Caco-2 (cell line): ENCODE results near the gene ST8SIA4. TPM values are rescaled to one million over a fixed set of nuclear protein-coding genes. Genes with fewer than 3 reads are reported as not detected.

Source experiments
- BruUV-seq: library from RNA; stranded (reverse); fragments of 400-500 nt; replicated peaks from 2 replicates; lab custom pipeline; 2021; lab: Mats Ljungman, UMichigan
- CTCF ChIA-PET: fragments of 300-600 bp; sonication (Branson Sonifier 250); formaldehyde crosslinking; loops from one replicate; lab custom pipeline; 2022; ENCODE audit warnings: antibody characterized with exemption; lab: Charles Lee
- POLR2A ChIA-PET: fragments of 300-600 bp; sonication (Branson Sonifier 250); formaldehyde crosslinking; loops from one replicate; lab custom pipeline; 2022; ENCODE audit warnings: antibody characterized with exemption; lab: Charles Lee
- DNase-seq, 2 experiments: peaks; one replicate each; pipeline versions ENCODE4 v3.0.0 to v3.0.0-alpha.2; 2020 to 2022
- H3K27me3 ChIP-seq: replicated peaks from 2 replicates; pipeline ENCODE4 v1.6.0; 2011; ENCODE audit warnings: low read length; ENCODE audit not compliant: control insufficient read depth, insufficient read depth
- H3K36me3 ChIP-seq: 2 replicates; pipeline ENCODE4 v1.5.1; 2011; ENCODE audit warnings: low read length; ENCODE audit not compliant: control insufficient read depth, insufficient read depth
- H3K4me1 ChIP-seq: fragments of 250-450 bp; sonication (Bioruptor Pico); 2 replicates; pipeline ENCODE4 v1.5.1; 2020; ENCODE audit warnings: mild to moderate bottlenecking
- H3K4me3 ChIP-seq: 2 replicates; pipeline ENCODE4 v1.5.1; 2011; ENCODE audit warnings: low read depth, mild to moderate bottlenecking, control low read depth, low read length
- H3K9me3 ChIP-seq: fragments of 250-450 bp; sonication (Bioruptor Pico); 2 replicates; pipeline ENCODE4 v1.5.1; 2020; ENCODE audit warnings: mild to moderate bottlenecking, moderate library complexity
- H3K27ac Mint-ChIP-seq: one replicate; pipeline ENCODE4 v1.8.0; 2022; ENCODE audit warnings: mixed read lengths; ENCODE audit not compliant: unreplicated experiment
- H3K27me3 Mint-ChIP-seq: one replicate; pipeline ENCODE4 v1.8.0; 2022; ENCODE audit warnings: mixed read lengths; ENCODE audit not compliant: insufficient read depth, unreplicated experiment
- H3K36me3 Mint-ChIP-seq: one replicate; pipeline ENCODE4 v1.8.0; 2022; ENCODE audit warnings: mild to moderate bottlenecking, mixed read lengths; ENCODE audit not compliant: insufficient read depth, unreplicated experiment
- H3K4me1 Mint-ChIP-seq: one replicate; pipeline ENCODE4 v1.8.0; 2022; ENCODE audit warnings: low read depth, mixed read lengths; ENCODE audit not compliant: unreplicated experiment
- H3K4me3 Mint-ChIP-seq: one replicate; pipeline ENCODE4 v1.8.0; 2022; ENCODE audit warnings: mild to moderate bottlenecking, moderate library complexity, mixed read lengths; ENCODE audit not compliant: unreplicated experiment
- H3K9me3 Mint-ChIP-seq: one replicate; pipeline ENCODE4 v1.8.0; 2022; ENCODE audit warnings: mixed read lengths; ENCODE audit not compliant: unreplicated experiment
- intact Hi-C: fragments of 100-400 bp; cut with micrococcal nuclease; formaldehyde crosslinking; loops from one replicate; pipeline ENCODE4 v1.10.0; 2022; ENCODE audit not compliant: unreplicated experiment
- total RNA-seq: library from RNA; stranded (reverse); gene quantifications from 2 replicates; pipeline ENCODE4 v1.2.3, GENCODE V29; 2022
- TF ChIP-seq, protein P1 (sequence below), 2 experiments: fragments of 200-600 bp in 1 of 2; IDR thresholded peaks; 1 replicate in 1 of 2; 2 replicates in 1 of 2; pipeline versions ENCODE4 v1.5.1 to v1.8.0; 2011 to 2022; ENCODE audit warnings: antibody characterized with exemption in 1 of 2, control low read depth in 1 of 2, inconsistent platforms in 1 of 2, low read depth in 1 of 2, low read length in 1 of 2, mild to moderate bottlenecking in 1 of 2, moderate library complexity in 1 of 2; ENCODE audit not compliant: insufficient read depth in 1 of 2, severe bottlenecking in 1 of 2, unreplicated experiment in 1 of 2

ST8SIA4 gene
- total RNA-seq, 1 experiment from 2014 or later: 0.61 TPM

DNA sequence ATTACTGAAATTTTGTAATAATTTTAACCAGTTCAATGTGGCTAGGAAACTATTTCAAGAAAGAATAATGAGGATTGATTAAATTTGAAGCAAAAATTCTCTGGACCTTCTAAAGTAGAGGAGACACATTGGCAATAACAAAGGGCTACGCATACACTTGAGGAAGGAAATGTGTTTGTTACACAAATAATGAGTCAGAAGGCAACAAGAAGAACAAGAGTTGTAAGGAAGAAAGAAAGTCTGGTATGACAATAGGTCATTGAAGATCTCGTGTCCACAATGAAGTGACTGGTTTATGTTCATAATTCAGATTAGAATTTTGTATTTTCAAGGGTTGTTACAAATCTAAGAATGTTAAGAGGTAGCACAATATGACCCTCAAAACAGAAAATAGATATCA, 25.8 kb downstream of the ST8SIA4 start:
- POLR2A ChIA-PET: no interaction called here

DNA sequence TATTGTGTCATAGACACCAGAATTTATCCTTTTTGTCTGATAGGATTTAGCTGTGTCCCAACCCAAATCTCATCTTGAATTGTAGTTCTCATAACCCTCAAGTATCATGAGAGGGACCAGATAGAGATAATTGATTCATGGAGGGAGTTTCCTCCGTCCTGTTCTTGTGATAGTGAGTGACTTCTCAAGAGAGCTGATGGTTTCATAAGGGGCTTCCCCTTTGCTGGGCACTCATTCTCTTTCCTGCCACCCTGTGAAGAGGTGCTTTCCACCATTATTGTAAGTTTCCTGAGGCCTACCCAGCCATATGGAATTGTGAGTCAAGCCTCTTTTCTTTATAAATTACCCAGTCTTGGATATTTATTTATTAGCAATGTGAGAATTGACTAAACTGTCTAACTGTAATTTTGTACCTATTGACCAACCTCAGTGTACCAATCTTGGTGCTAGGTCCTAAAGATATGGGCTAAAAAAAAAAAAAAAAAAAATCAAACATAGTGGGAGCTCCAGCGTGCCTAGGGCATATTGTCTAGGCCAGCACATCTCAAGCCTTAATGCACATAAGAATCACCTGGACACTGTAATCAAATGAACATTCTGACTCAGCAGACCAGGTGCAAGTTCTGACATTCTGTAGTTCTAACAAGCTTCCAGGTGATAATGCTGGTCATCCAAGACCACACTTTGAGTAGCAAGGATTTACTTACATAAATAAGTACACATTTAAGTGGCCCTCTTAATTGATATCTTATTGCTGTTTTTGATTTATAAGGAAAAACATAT, 30.5 kb downstream of the ST8SIA4 start:
- Mint-ChIP-seq H3K27me3 (no peaks in the 10 kb centered on the region), H3K9me3 (no peaks in the 10 kb centered on the region), H3K4me1 (peaks cover 16% of the 10 kb centered on the region), H3K36me3 (no peaks in the 10 kb centered on the region), H3K27ac (no peak overlapping the region), H3K4me3 (no peak overlapping the region)
- TF ChIP-seq, protein P1, sequence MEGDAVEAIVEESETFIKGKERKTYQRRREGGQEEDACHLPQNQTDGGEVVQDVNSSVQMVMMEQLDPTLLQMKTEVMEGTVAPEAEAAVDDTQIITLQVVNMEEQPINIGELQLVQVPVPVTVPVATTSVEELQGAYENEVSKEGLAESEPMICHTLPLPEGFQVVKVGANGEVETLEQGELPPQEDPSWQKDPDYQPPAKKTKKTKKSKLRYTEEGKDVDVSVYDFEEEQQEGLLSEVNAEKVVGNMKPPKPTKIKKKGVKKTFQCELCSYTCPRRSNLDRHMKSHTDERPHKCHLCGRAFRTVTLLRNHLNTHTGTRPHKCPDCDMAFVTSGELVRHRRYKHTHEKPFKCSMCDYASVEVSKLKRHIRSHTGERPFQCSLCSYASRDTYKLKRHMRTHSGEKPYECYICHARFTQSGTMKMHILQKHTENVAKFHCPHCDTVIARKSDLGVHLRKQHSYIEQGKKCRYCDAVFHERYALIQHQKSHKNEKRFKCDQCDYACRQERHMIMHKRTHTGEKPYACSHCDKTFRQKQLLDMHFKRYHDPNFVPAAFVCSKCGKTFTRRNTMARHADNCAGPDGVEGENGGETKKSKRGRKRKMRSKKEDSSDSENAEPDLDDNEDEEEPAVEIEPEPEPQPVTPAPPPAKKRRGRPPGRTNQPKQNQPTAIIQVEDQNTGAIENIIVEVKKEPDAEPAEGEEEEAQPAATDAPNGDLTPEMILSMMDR (IDR thresholded peaks at IDR 0.05; ENCODE audit: insufficient read depth in 1 of 2, low read depth in 1 of 2, low read length in 1 of 2, severe bottlenecking in 1 of 2, unreplicated experiment in 1 of 2): no peak
- H3K4me3 ChIP-seq: no peak overlapping the region
- no peaks in the 10 kb centered on the region for H3K27me3 ChIP-seq
- intact Hi-C loops: no loop called here
- H3K9me3 ChIP-seq: no peaks in the 10 kb centered on the region
- no peaks in the 10 kb centered on the region; the same call in 1 of the 2 replicates for H3K4me1 ChIP-seq
- no TSS peak for BruUV-seq
- H3K36me3 ChIP-seq: no peaks in the 10 kb centered on the region
- CTCF ChIA-PET: no interaction called here
- POLR2A ChIA-PET: no interaction called here
- no peak for DNase-seq

More for the DNA sequence above, 25.8 kb downstream of the ST8SIA4 start:
- no peaks in the 10 kb centered on the region for H3K27me3 ChIP-seq
- no peaks in the 10 kb centered on the region for H3K36me3 ChIP-seq
- Mint-ChIP-seq H3K9me3 (peaks cover 7% of the 10 kb centered on the region), H3K36me3 (no peaks in the 10 kb centered on the region), H3K4me3 (no peak overlapping the region), H3K27me3 (no peaks in the 10 kb centered on the region), H3K4me1 (peaks cover 16% of the 10 kb centered on the region), H3K27ac (no peak overlapping the region)
- H3K4me1 ChIP-seq: no peaks in the 10 kb centered on the region; the same call in 1 of the 2 replicates
- TF ChIP-seq, protein P1 (IDR thresholded peaks at IDR 0.05; ENCODE audit: insufficient read depth in 1 of 2, low read depth in 1 of 2, low read length in 1 of 2, severe bottlenecking in 1 of 2, unreplicated experiment in 1 of 2): no peak
- CTCF ChIA-PET: no interaction called here
- H3K4me3 ChIP-seq: no peak overlapping the region
- intact Hi-C loops: no loop called here
- no TSS peak for BruUV-seq
- no peaks in the 10 kb centered on the region for H3K9me3 ChIP-seq
- DNase-seq: no peak

DNA sequence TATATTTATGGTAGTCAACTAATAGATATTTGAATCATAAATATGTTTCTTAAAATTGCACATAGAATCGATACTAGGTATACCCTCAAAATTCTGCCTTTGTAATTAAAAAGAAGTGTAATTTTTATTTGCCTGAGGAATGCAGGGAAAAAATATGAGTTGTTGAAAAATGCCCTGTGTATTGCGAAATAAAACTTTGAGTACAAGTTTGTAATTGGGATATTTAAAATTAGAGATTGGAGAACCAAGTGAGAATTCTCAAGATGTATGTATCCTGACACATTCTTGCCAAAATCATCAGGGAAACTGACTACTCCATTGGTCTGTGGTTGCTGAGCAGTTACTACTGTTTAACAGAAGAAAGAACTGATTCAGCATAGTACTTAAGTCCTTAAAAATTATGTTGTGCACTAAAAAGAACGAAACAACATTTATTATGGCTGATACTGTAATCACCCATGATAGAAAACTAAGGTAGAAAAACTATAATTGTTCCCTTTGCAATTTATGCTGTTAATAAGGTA, 36.0 kb downstream of the ST8SIA4 start:
- no peak for DNase-seq
- CTCF ChIA-PET: no interaction called here
- Mint-ChIP-seq H3K27ac (no peak overlapping the region), H3K4me3 (no peak overlapping the region), H3K4me1 (peaks cover 11% of the 10 kb centered on the region), H3K36me3 (no peaks in the 10 kb centered on the region), H3K9me3 (no peaks in the 10 kb centered on the region), H3K27me3 (no peaks in the 10 kb centered on the region)
- TF ChIP-seq, protein P1 (IDR thresholded peaks at IDR 0.05; ENCODE audit: insufficient read depth in 1 of 2, low read depth in 1 of 2, low read length in 1 of 2, severe bottlenecking in 1 of 2, unreplicated experiment in 1 of 2): no peak
- Histone ChIP-seq H3K4me1 (peaks cover 4% of the 10 kb centered on the region; the same call in 1 of the 2 replicates), H3K9me3 (no peaks in the 10 kb centered on the region), H3K27me3 (no peaks in the 10 kb centered on the region), H3K4me3 (no peak overlapping the region), H3K36me3 (no peaks in the 10 kb centered on the region)
- no TSS peak for BruUV-seq
- POLR2A ChIA-PET: no interaction called here
- intact Hi-C loops: no loop called here
